ENCODE data around the gene GRN.

The GRN gene

GRCh38 chr17:44355642-44356099, 10.6 kb downstream of the GRN start:
- Histone ChIP-seq H3F3A (ENCODE audit: control insufficient read depth, insufficient read depth) (no peaks in the 10 kb centered on the region), H3K79me2 (ENCODE audit: control insufficient read depth, low read length) (no peaks in the 10 kb centered on the region), H3K27ac (ENCODE audit: low read depth, low read length) (no peak overlapping the region), H3K27me3 (ENCODE audit: control insufficient read depth, low read length) (peaks cover 14% of the 10 kb centered on the region; the same call in 1 of the 2 replicates), H3K9me3 (ENCODE audit: control insufficient read depth, insufficient read depth, low read length) (no peaks in the 10 kb centered on the region), H3K9me2 (replicated peaks; ENCODE audit: control insufficient read depth, low read length) (no peaks in the 10 kb centered on the region), H4K20me1 (ENCODE audit: control insufficient read depth, insufficient read depth, low read depth, low read length) (no peaks in the 10 kb centered on the region), H3K4me1 (ENCODE audit: control insufficient read depth, low read length) (peaks cover 25% of the 10 kb centered on the region), H3K4me2 (ENCODE audit: low read length) (no peak overlapping the region), H3K36me3 (ENCODE audit: control insufficient read depth, low read length) (peaks cover 27% of the 10 kb centered on the region), H3K4me3 (ENCODE audit: low read length) (no peak overlapping the region)
- TF ChIP-seq CTCF (IDR thresholded peaks at IDR 0.05; ENCODE audit: low read depth, low read length, poor library complexity, severe bottlenecking), result no peak
- no peak for TF ChIP-seq EZH2phosphoT487 (IDR thresholded peaks at IDR 0.05; ENCODE audit: borderline replicate concordance, low read length)

GRCh38 chr17:44356241-44356640, 11.1 kb downstream of the GRN start:
- no peaks in the 10 kb centered on the region for H4K20me1 ChIP-seq (ENCODE audit: control insufficient read depth, insufficient read depth, low read depth, low read length)
- peaks cover 21% of the 10 kb centered on the region for H3K36me3 ChIP-seq (ENCODE audit: control insufficient read depth, low read length)
- H3K27ac ChIP-seq (ENCODE audit: low read depth, low read length), result no peak overlapping the region

GRCh38 chr17:44358066-44358465, 13.0 kb downstream of the GRN start:
- TF ChIP-seq CTCF (IDR thresholded peaks at IDR 0.05; ENCODE audit: low read depth, low read length, poor library complexity, severe bottlenecking) (no peak), EZH2phosphoT487 (IDR thresholded peaks at IDR 0.05; ENCODE audit: borderline replicate concordance, low read length) (no peak)
- H3K4me1 ChIP-seq (ENCODE audit: control insufficient read depth, low read length), result peaks cover 45% of the 10 kb centered on the region
- H3K27ac ChIP-seq (ENCODE audit: low read depth, low read length), result no peak overlapping the region
- peaks cover 3% of the 10 kb centered on the region for H3K36me3 ChIP-seq (ENCODE audit: control insufficient read depth, low read length)
- H3K9me3 ChIP-seq (ENCODE audit: control insufficient read depth, insufficient read depth, low read length), result no peaks in the 10 kb centered on the region
- peaks cover 23% of the 10 kb centered on the region for H3K27me3 ChIP-seq (ENCODE audit: control insufficient read depth, low read length)
- no peak overlapping the region for H3K4me3 ChIP-seq (ENCODE audit: low read length)
- no peaks in the 10 kb centered on the region for H3F3A ChIP-seq (ENCODE audit: control insufficient read depth, insufficient read depth)
- no peak overlapping the region for H3K4me2 ChIP-seq (ENCODE audit: low read length)
- no peaks in the 10 kb centered on the region for H3K79me2 ChIP-seq (ENCODE audit: control insufficient read depth, low read length)
- H3K9me2 ChIP-seq (replicated peaks; ENCODE audit: control insufficient read depth, low read length), result no peaks in the 10 kb centered on the region
- no peaks in the 10 kb centered on the region for H4K20me1 ChIP-seq (ENCODE audit: control insufficient read depth, insufficient read depth, low read depth, low read length)

More at GRCh38 chr17:44356241-44356640, 11.1 kb downstream of the GRN start:
- Histone ChIP-seq H3K9me3 (ENCODE audit: control insufficient read depth, insufficient read depth, low read length) (no peaks in the 10 kb centered on the region), H3K9me2 (replicated peaks; ENCODE audit: control insufficient read depth, low read length) (no peaks in the 10 kb centered on the region), H3K79me2 (ENCODE audit: control insufficient read depth, low read length) (no peaks in the 10 kb centered on the region), H3K4me1 (ENCODE audit: control insufficient read depth, low read length) (peaks cover 27% of the 10 kb centered on the region), H3F3A (ENCODE audit: control insufficient read depth, insufficient read depth) (no peaks in the 10 kb centered on the region), H3K27me3 (ENCODE audit: control insufficient read depth, low read length) (peaks cover 14% of the 10 kb centered on the region; the same call in 1 of the 2 replicates), H3K4me3 (ENCODE audit: low read length) (no peak overlapping the region), H3K4me2 (ENCODE audit: low read length) (no peak overlapping the region)
- no peak for TF ChIP-seq CTCF (IDR thresholded peaks at IDR 0.05; ENCODE audit: low read depth, low read length, poor library complexity, severe bottlenecking)
- no peak for TF ChIP-seq EZH2phosphoT487 (IDR thresholded peaks at IDR 0.05; ENCODE audit: borderline replicate concordance, low read length)
